Measurements from ENCODE around the gene NASP. TPM values are rescaled to one million over a fixed set of nuclear protein-coding genes. Genes with fewer than 3 reads are reported as not detected.

NASP gene
- total RNA-seq, 1 donor from 2014 or later: 55.9 TPM

- no peaks in the 10 kb centered on the region for H3K79me2 ChIP-seq (ENCODE audit: insufficient read depth, low read length)
- H4K20me1 ChIP-seq (ENCODE audit: insufficient read depth, low read length): peaks cover 10% of the 10 kb centered on the region
- no peak for DNase-seq (ENCODE audit: low read depth)
- H3K9me3 Mint-ChIP-seq (ENCODE audit: unreplicated experiment): no peaks in the 10 kb centered on the region
- no peak overlapping the region for H3K27ac Mint-ChIP-seq (ENCODE audit: unreplicated experiment)
- peaks cover 5% of the 10 kb centered on the region for H3K4me1 Mint-ChIP-seq (ENCODE audit: low read depth, unreplicated experiment)
- H3K4me1 ChIP-seq (ENCODE audit: insufficient read depth, low read length): no peaks in the 10 kb centered on the region
- H3K36me3 ChIP-seq (ENCODE audit: insufficient read depth, low read length): peaks cover 5% of the 10 kb centered on the region
- H3K4me2 ChIP-seq (ENCODE audit: low read length): no peak overlapping the region
- no peak overlapping the region for H2AFZ ChIP-seq (ENCODE audit: low read depth, low read length)
- no peak overlapping the region for H3K9ac ChIP-seq (ENCODE audit: low read length)
- no peak overlapping the region for H3K4me3 ChIP-seq (ENCODE audit: insufficient read depth, low read depth, low read length)
- H3K9me3 ChIP-seq (ENCODE audit: insufficient read depth, low read depth, low read length): no peaks in the 10 kb centered on the region
- H3K4me3 Mint-ChIP-seq (ENCODE audit: unreplicated experiment): no peak overlapping the region
- FAIRE-seq: no peak
- H3K36me3 Mint-ChIP-seq (ENCODE audit: low read depth, unreplicated experiment): peaks cover 20% of the 10 kb centered on the region
- no peak overlapping the region for H3K27ac ChIP-seq (ENCODE audit: low read depth, low read length)
- H3K27me3 ChIP-seq (ENCODE audit: insufficient read depth, low read length): no peaks in the 10 kb centered on the region
- no peaks in the 10 kb centered on the region for H3K27me3 Mint-ChIP-seq (ENCODE audit: low read depth, unreplicated experiment)
- TF ChIP-seq EZH2 (IDR thresholded peaks at IDR 0.05; ENCODE audit: insufficient read depth, low read length) (no peak), CTCF (IDR thresholded peaks at IDR 0.05; ENCODE audit: insufficient read depth, low read depth, low read length) (no peak)
Observed at GRCh38 chr1:45622524-45623394, 38.9 kb downstream of the NASP start.

GRCh38 chr1:45623972-45624371, 40.1 kb downstream of the NASP start, which contains the start of gene CCDC17:
Gene CCDC17, minus strand, starts transcription at chr1:45624054. Its CDS starts 145 bp downstream, at chr1:45623909.
- no peak within 1 kb of the TSS for H3K27ac Mint-ChIP-seq (ENCODE audit: unreplicated experiment)
- H3K79me2 ChIP-seq (ENCODE audit: insufficient read depth, low read length): no peaks in the 10 kb centered on the region
- H3K36me3 ChIP-seq (ENCODE audit: insufficient read depth, low read length): peaks cover 10% of the 10 kb centered on the region
- TF ChIP-seq EZH2 (IDR thresholded peaks at IDR 0.05; ENCODE audit: insufficient read depth, low read length): no peak
- H3K27me3 ChIP-seq (ENCODE audit: insufficient read depth, low read length): no peaks in the 10 kb centered on the region
- DNase-seq (ENCODE audit: low read depth) (no peak), FAIRE-seq (no peak)
- peaks cover 13% of the 10 kb centered on the region for H4K20me1 ChIP-seq (ENCODE audit: insufficient read depth, low read length)
- H3K9me3 ChIP-seq (ENCODE audit: insufficient read depth, low read depth, low read length): no peaks in the 10 kb centered on the region
- no peak within 1 kb of the TSS for H3K4me2 ChIP-seq (ENCODE audit: low read length)
- no peaks in the 10 kb centered on the region for H3K4me1 ChIP-seq (ENCODE audit: insufficient read depth, low read length)
- H3K4me1 Mint-ChIP-seq (ENCODE audit: low read depth, unreplicated experiment): peaks cover 5% of the 10 kb centered on the region
- no peaks in the 10 kb centered on the region for H3K27me3 Mint-ChIP-seq (ENCODE audit: low read depth, unreplicated experiment)
- no peak within 1 kb of the TSS for H3K27ac ChIP-seq (ENCODE audit: low read depth, low read length)
- H3K4me3 ChIP-seq (ENCODE audit: insufficient read depth, low read depth, low read length): no peak within 1 kb of the TSS
- no peak within 1 kb of the TSS for H3K4me3 Mint-ChIP-seq (ENCODE audit: unreplicated experiment)
- H3K36me3 Mint-ChIP-seq (ENCODE audit: low read depth, unreplicated experiment): peaks cover 21% of the 10 kb centered on the region
- no peaks in the 10 kb centered on the region for H3K9me3 Mint-ChIP-seq (ENCODE audit: unreplicated experiment)
- H3K9ac ChIP-seq (ENCODE audit: low read length): no peak within 1 kb of the TSS
- H2AFZ ChIP-seq (ENCODE audit: low read depth, low read length): no peak within 1 kb of the TSS

- no peaks in the 10 kb centered on the region for H3K4me1 ChIP-seq (ENCODE audit: insufficient read depth, low read length)
- no peak for DNase-seq (ENCODE audit: low read depth)
- no peak overlapping the region for H3K4me2 ChIP-seq (ENCODE audit: low read length)
- FAIRE-seq: no peak
- Mint-ChIP-seq H3K4me3 (ENCODE audit: unreplicated experiment) (no peak overlapping the region), H3K27ac (ENCODE audit: unreplicated experiment) (no peak overlapping the region), H3K36me3 (ENCODE audit: low read depth, unreplicated experiment) (peaks cover 26% of the 10 kb centered on the region), H3K9me3 (ENCODE audit: unreplicated experiment) (no peaks in the 10 kb centered on the region), H3K4me1 (ENCODE audit: low read depth, unreplicated experiment) (no peaks in the 10 kb centered on the region), H3K27me3 (ENCODE audit: low read depth, unreplicated experiment) (no peaks in the 10 kb centered on the region)
- no peak for TF ChIP-seq CTCF (IDR thresholded peaks at IDR 0.05; ENCODE audit: insufficient read depth, low read depth, low read length)
- no peak for TF ChIP-seq EZH2 (IDR thresholded peaks at IDR 0.05; ENCODE audit: insufficient read depth, low read length)
- H3K36me3 ChIP-seq (ENCODE audit: insufficient read depth, low read length): peaks cover 51% of the 10 kb centered on the region
- H3K9me3 ChIP-seq (ENCODE audit: insufficient read depth, low read depth, low read length): no peaks in the 10 kb centered on the region
- H4K20me1 ChIP-seq (ENCODE audit: insufficient read depth, low read length): peaks cover 25% of the 10 kb centered on the region
- H3K27ac ChIP-seq (ENCODE audit: low read depth, low read length): no peak overlapping the region
- no peak overlapping the region for H3K4me3 ChIP-seq (ENCODE audit: insufficient read depth, low read depth, low read length)
- no peak overlapping the region for H2AFZ ChIP-seq (ENCODE audit: low read depth, low read length)
- H3K79me2 ChIP-seq (ENCODE audit: insufficient read depth, low read length): no peaks in the 10 kb centered on the region
- no peaks in the 10 kb centered on the region for H3K27me3 ChIP-seq (ENCODE audit: insufficient read depth, low read length)
- no peak overlapping the region for H3K9ac ChIP-seq (ENCODE audit: low read length)
Observed at GRCh38 chr1:45629035-45629434, 45.2 kb downstream of the NASP start.

Measured in astrocyte (in vitro differentiated cells and primary cell).